A673 (cell line): ENCODE data around the gene HMCES.
A peak's percentile ranks its signal among the peaks of the same experiment; 100 is the strongest.

Source experiments
- EZH2 ChIP-seq: fragments of 200-600 bp; sonication (generic); IDR thresholded peaks from 2 replicates; pipeline ENCODE4 v1.6.1; 2017; ENCODE audit warnings: borderline replicate concordance, low read depth, mild to moderate bottlenecking, mixed read lengths, antibody characterized with exemption, low read length; ENCODE audit not compliant: poor library complexity, severe bottlenecking
- TF ChIP-seq, protein P1 (sequence below): fragments of 300-800, 200-600 bp; sonication (generic); conservative IDR thresholded peaks from 2 replicates; pipeline ENCODE4 v1.5.1; 2017; ENCODE audit warnings: low read depth, mild to moderate bottlenecking, antibody characterized with exemption, low read length, moderate library complexity, mixed read lengths

DNA sequence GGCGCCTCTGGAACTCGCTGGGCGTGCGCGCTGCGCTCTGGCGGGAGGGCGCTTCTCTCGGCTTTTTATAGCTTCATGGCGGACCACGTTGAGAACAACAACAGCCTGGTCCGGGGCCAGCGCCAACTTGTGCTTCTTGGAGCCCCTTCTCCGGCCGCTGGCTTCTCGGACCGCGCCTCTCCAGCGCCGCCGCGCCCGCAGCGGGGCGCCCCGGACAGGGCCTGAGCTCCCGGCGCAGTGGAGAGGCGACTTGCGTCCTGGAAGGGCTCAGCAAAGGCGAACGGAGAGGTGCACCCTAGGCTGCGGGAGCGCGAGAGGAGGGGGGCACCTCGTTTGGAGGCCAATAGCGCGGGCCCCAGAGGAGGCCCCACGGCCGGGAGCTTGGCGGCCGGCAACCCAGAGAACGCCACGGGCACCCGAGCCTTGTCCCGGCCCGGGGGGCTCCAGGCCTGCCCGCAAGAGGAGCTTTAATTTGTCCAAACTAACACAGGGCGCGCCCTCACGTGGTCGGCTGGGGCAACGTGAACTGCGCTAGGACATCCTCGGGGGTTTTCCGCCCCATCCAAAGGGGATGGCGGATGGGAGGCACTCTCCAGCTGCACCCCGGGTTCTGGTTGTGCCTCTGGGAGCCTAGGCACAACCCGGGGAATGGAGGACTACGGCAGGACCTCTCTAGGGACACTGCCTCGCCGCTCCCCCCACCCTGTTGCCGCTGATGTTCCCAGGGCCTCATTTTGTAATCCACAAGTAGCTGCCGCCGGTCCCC, 37.8 kb downstream of the HMCES start:
- TF ChIP-seq, protein P1, sequence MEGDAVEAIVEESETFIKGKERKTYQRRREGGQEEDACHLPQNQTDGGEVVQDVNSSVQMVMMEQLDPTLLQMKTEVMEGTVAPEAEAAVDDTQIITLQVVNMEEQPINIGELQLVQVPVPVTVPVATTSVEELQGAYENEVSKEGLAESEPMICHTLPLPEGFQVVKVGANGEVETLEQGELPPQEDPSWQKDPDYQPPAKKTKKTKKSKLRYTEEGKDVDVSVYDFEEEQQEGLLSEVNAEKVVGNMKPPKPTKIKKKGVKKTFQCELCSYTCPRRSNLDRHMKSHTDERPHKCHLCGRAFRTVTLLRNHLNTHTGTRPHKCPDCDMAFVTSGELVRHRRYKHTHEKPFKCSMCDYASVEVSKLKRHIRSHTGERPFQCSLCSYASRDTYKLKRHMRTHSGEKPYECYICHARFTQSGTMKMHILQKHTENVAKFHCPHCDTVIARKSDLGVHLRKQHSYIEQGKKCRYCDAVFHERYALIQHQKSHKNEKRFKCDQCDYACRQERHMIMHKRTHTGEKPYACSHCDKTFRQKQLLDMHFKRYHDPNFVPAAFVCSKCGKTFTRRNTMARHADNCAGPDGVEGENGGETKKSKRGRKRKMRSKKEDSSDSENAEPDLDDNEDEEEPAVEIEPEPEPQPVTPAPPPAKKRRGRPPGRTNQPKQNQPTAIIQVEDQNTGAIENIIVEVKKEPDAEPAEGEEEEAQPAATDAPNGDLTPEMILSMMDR, result peak; percentile 84
- TF ChIP-seq EZH2, result no peak
